Mesenchymal stem cell (in vitro differentiated cells and primary cell): ENCODE measurements around the gene C1QBP.

Experiments used
- DNase-seq: peaks from one replicate; pipeline ENCODE4 v3.0.0-alpha.2; 2013
- H2AFZ ChIP-seq: one replicate; pipeline ENCODE4 v1.6.1; 2013; ENCODE audit warnings: low read depth, mild to moderate bottlenecking, control low read depth, inconsistent platforms, low read length, moderate library complexity
- H2AK5ac ChIP-seq: 2 replicates; pipeline ENCODE4 v1.6.1; 2013; ENCODE audit warnings: low read length, moderate library complexity, mild to moderate bottlenecking, inconsistent platforms; ENCODE audit not compliant: severe bottlenecking
- H2BK120ac ChIP-seq: one replicate; pipeline ENCODE4 v1.6.1; 2013; ENCODE audit warnings: low read depth, mild to moderate bottlenecking, inconsistent platforms, low read length, moderate library complexity
- H2BK12ac ChIP-seq, 2 experiments: one replicate each; pipeline ENCODE4 v1.6.1; 2013; ENCODE audit warnings: inconsistent platforms in 2 of 2, low read length in 2 of 2, mild to moderate bottlenecking in 2 of 2, moderate library complexity in 2 of 2, control low read depth in 1 of 2
- H2BK15ac ChIP-seq: one replicate; pipeline ENCODE4 v1.6.1; 2013; ENCODE audit warnings: mild to moderate bottlenecking, low read depth, inconsistent platforms; ENCODE audit not compliant: poor library complexity, severe bottlenecking
- H2BK5ac ChIP-seq: 2 replicates; pipeline ENCODE4 v1.6.1; 2013; ENCODE audit warnings: low read depth, mild to moderate bottlenecking, low read length, control low read depth, inconsistent platforms; ENCODE audit not compliant: poor library complexity, severe bottlenecking
- H3K14ac ChIP-seq, 2 experiments: one replicate each; pipeline ENCODE4 v1.6.1; 2013; ENCODE audit warnings: inconsistent platforms in 2 of 2, low read length in 2 of 2, control low read depth in 1 of 2, mild to moderate bottlenecking in 1 of 2, moderate library complexity in 1 of 2
- H3K18ac ChIP-seq, 2 experiments: one replicate each; pipeline ENCODE4 v1.6.1; 2013; ENCODE audit warnings: inconsistent platforms in 2 of 2, low read length in 2 of 2, control low read depth in 1 of 2, low read depth in 1 of 2, mild to moderate bottlenecking in 1 of 2
- H3K23ac ChIP-seq, 2 experiments: one replicate each; pipeline ENCODE4 v1.6.1; 2013; ENCODE audit warnings: inconsistent platforms in 2 of 2, low read length in 2 of 2, mild to moderate bottlenecking in 2 of 2, moderate library complexity in 2 of 2, control low read depth in 1 of 2
- H3K27ac ChIP-seq: 2 replicates; pipeline ENCODE4 v1.5.1; 2013; ENCODE audit warnings: mild to moderate bottlenecking, moderate library complexity, low read length, control low read depth, inconsistent platforms; ENCODE audit not compliant: poor library complexity, severe bottlenecking
- H3K27me3 ChIP-seq, 2 experiments: 2 replicates each; pipeline versions ENCODE4 v1.6.1 to v1.7.0; 2013; ENCODE audit warnings: low read length in 2 of 2, mild to moderate bottlenecking in 2 of 2, moderate library complexity in 2 of 2, control low read depth in 1 of 2, inconsistent platforms in 1 of 2; ENCODE audit not compliant: control insufficient read depth in 1 of 2, insufficient read depth in 1 of 2
- H3K36me3 ChIP-seq, 2 experiments: 2 replicates each; pipeline versions ENCODE4 v1.6.1 to v1.7.0; 2013; ENCODE audit warnings: low read length in 2 of 2, control low read depth in 1 of 2, inconsistent platforms in 1 of 2, low read depth in 1 of 2, mild to moderate bottlenecking in 1 of 2; ENCODE audit not compliant: insufficient read depth in 2 of 2, control insufficient read depth in 1 of 2
- H3K4ac ChIP-seq, 2 experiments: one replicate each; pipeline ENCODE4 v1.6.1; 2013; ENCODE audit warnings: inconsistent platforms in 2 of 2, low read length in 2 of 2, mild to moderate bottlenecking in 2 of 2, moderate library complexity in 2 of 2, control low read depth in 1 of 2, low read depth in 1 of 2
- H3K4me1 ChIP-seq: 2 replicates; pipeline ENCODE4 v1.6.1; 2013; ENCODE audit warnings: low read depth, low read length, control low read depth; ENCODE audit not compliant: control insufficient read depth, insufficient read depth
- H3K4me2 ChIP-seq: 2 replicates; pipeline ENCODE4 v1.6.1; 2013; ENCODE audit warnings: low read length, mild to moderate bottlenecking, inconsistent platforms; ENCODE audit not compliant: poor library complexity, severe bottlenecking
- H3K4me3 ChIP-seq, 2 experiments: 2 replicates each; pipeline versions ENCODE4 v1.5.1 to v1.7.0; 2013; ENCODE audit warnings: low read length in 2 of 2, mild to moderate bottlenecking in 2 of 2, control low read depth in 1 of 2, low read depth in 1 of 2; ENCODE audit not compliant: insufficient read depth in 1 of 2
- H3K79me1 ChIP-seq: replicated peaks from 2 replicates; pipeline ENCODE4 v1.6.1; 2013; ENCODE audit warnings: mild to moderate bottlenecking, control low read depth, low read length, inconsistent platforms; ENCODE audit not compliant: poor library complexity, severe bottlenecking
- H3K9ac ChIP-seq: 2 replicates; pipeline ENCODE4 v1.7.0; 2013; ENCODE audit warnings: mild to moderate bottlenecking, low read length, moderate library complexity
- H3K9me3 ChIP-seq: 2 replicates; pipeline ENCODE4 v1.7.0; 2013; ENCODE audit warnings: mild to moderate bottlenecking, low read length; ENCODE audit not compliant: control insufficient read depth
- H4K8ac ChIP-seq: one replicate; pipeline ENCODE4 v1.6.1; 2013; ENCODE audit warnings: inconsistent platforms, mild to moderate bottlenecking, low read length, moderate library complexity
- H4K91ac ChIP-seq: one replicate; pipeline ENCODE4 v1.6.1; 2013; ENCODE audit warnings: mild to moderate bottlenecking, low read length, inconsistent platforms
- WGBS: methylation state at CpG from one replicate; pipeline ENCODE4 v1.1.7; 2013; ENCODE audit warnings: mixed read lengths; 5-methylcytosine and 5-hydroxymethylcytosine counted together

Gene C1QBP

GRCh38 chr17:5473906-5474305, 35.0 kb upstream of the C1QBP start:
- no peak overlapping the region for H3K23ac ChIP-seq

GRCh38 chr17:5472511-5472910, 33.6 kb upstream of the C1QBP start:
- Histone ChIP-seq H2AFZ (no peak overlapping the region), H3K23ac (no peak overlapping the region), H3K27me3 (no peaks in the 10 kb centered on the region), H2BK15ac (no peak overlapping the region), H4K8ac (no peak overlapping the region), H3K4ac (no peak overlapping the region), H2AK5ac (no peak overlapping the region), H3K27ac (no peak overlapping the region), H3K18ac (no peak overlapping the region), H3K4me2 (no peak overlapping the region), H4K91ac (no peak overlapping the region), H3K4me3 (no peak overlapping the region), H3K14ac (no peak overlapping the region), H3K4me1 (peaks cover 1% of the 10 kb centered on the region), H3K9me3 (no peaks in the 10 kb centered on the region), H2BK12ac (no peak overlapping the region), H3K9ac (no peak overlapping the region), H3K79me1 (peaks cover 11% of the 10 kb centered on the region), H3K36me3 (peaks cover 11 to 60% of the 10 kb centered on the region in 2 experiments), H2BK5ac (no peak overlapping the region), H2BK120ac (no peak overlapping the region)
- WGBS: 96% methylated on average over 2 of the region's 3 CpGs
- DNase-seq: no peak

More at GRCh38 chr17:5473906-5474305, 35.0 kb upstream of the C1QBP start:
- Histone ChIP-seq H3K36me3 (peaks cover 19 to 74% of the 10 kb centered on the region in 2 experiments), H2BK120ac (no peak overlapping the region), H2BK15ac (no peak overlapping the region), H2AK5ac (no peak overlapping the region), H2BK12ac (no peak overlapping the region), H3K14ac (no peak overlapping the region), H3K4me3 (no peak overlapping the region), H3K4me1 (peaks cover 1% of the 10 kb centered on the region), H2AFZ (no peak overlapping the region), H4K91ac (no peak overlapping the region), H3K9me3 (peaks cover 6% of the 10 kb centered on the region), H2BK5ac (no peak overlapping the region), H3K4me2 (no peak overlapping the region), H3K4ac (no peak overlapping the region), H3K18ac (no peak overlapping the region), H3K9ac (no peak overlapping the region), H4K8ac (no peak overlapping the region), H3K27me3 (no peaks in the 10 kb centered on the region), H3K27ac (no peak overlapping the region), H3K79me1 (peaks cover 17% of the 10 kb centered on the region)
- no peak for DNase-seq
- WGBS: 89% methylated on average over 1 of the region's 2 CpGs

- H2BK15ac ChIP-seq: no peak overlapping the region
- H3K27ac ChIP-seq: peak overlapping the region; percentile 53
- peaks cover 12% of the 10 kb centered on the region for H3K79me1 ChIP-seq
- DNase-seq: no peak
- H2AFZ ChIP-seq: peak overlapping the region; percentile 83
- H4K91ac ChIP-seq: no peak overlapping the region
- H3K4ac ChIP-seq: peak overlapping the region in 1 of 2 experiments; percentile 43
- no peaks in the 10 kb centered on the region for H3K9me3 ChIP-seq
- WGBS: under 1% methylated on average over 17 of the region's 17 CpGs
- H3K14ac ChIP-seq: no peak overlapping the region
- no peak overlapping the region for H3K23ac ChIP-seq
- no peak overlapping the region for H2BK12ac ChIP-seq
- no peak overlapping the region for H2BK5ac ChIP-seq
- H3K4me1 ChIP-seq: peaks cover 1% of the 10 kb centered on the region
- peak overlapping the region; percentile 90 to 97 for H3K4me3 ChIP-seq
- peak overlapping the region in 1 of 2 experiments; percentile 67 for H3K18ac ChIP-seq
- peak overlapping the region; percentile 55 for H3K4me2 ChIP-seq
- no peak overlapping the region for H4K8ac ChIP-seq
- peaks cover 5 to 21% of the 10 kb centered on the region in 2 experiments for H3K36me3 ChIP-seq
- no peaks in the 10 kb centered on the region for H3K27me3 ChIP-seq
- H2BK120ac ChIP-seq: no peak overlapping the region
- H2AK5ac ChIP-seq: no peak overlapping the region
- H3K9ac ChIP-seq: peak overlapping the region; percentile 90
Observed at GRCh38 chr17:5468075-5468473, 29.1 kb upstream of the C1QBP start.

GRCh38 chr17:5467416-5467815, 28.5 kb upstream of the C1QBP start:
- Histone ChIP-seq H3K27ac (no peak overlapping the region), H3K79me1 (peaks cover 13% of the 10 kb centered on the region)

More at GRCh38 chr17:5467416-5467815, 28.5 kb upstream of the C1QBP start:
- H2AFZ ChIP-seq: no peak overlapping the region
- H2BK120ac ChIP-seq: no peak overlapping the region
- no peak overlapping the region for H4K8ac ChIP-seq
- H2BK5ac ChIP-seq: no peak overlapping the region
- no peaks in the 10 kb centered on the region for H3K27me3 ChIP-seq
- no peak overlapping the region for H3K18ac ChIP-seq
- no peak overlapping the region for H2BK15ac ChIP-seq
- no peak overlapping the region for H3K14ac ChIP-seq
- peaks cover 6 to 15% of the 10 kb centered on the region in 2 experiments for H3K36me3 ChIP-seq
- no peak overlapping the region for H3K4ac ChIP-seq
- no peak overlapping the region for H3K23ac ChIP-seq
- no peak overlapping the region for H2BK12ac ChIP-seq
- H3K4me2 ChIP-seq: peak overlapping the region; percentile 55
- no peak overlapping the region for H2AK5ac ChIP-seq
- H4K91ac ChIP-seq: no peak overlapping the region
- H3K4me1 ChIP-seq: peaks cover 1% of the 10 kb centered on the region
- peak overlapping the region; percentile 90 for H3K9ac ChIP-seq
- H3K4me3 ChIP-seq: peak overlapping the region in 1 of 2 experiments; percentile 97
- no peaks in the 10 kb centered on the region for H3K9me3 ChIP-seq
- DNase-seq: no peak
- whole genome bisulfite sequencing: 0% methylated on average over 8 of the region's 8 CpGs
